Parathyroid adenoma (tissue), 2 donors: ENCODE measurements around the gene FOXL1.

ENCODE experiments used
- H2AFZ ChIP-seq: fragments of 300-600 bp; sonication (generic); one replicate; pipeline ENCODE4 v1.7.0; 2017; ENCODE audit warnings: antibody characterized with exemption, mild to moderate bottlenecking
- H3K27ac ChIP-seq: fragments of 300-600 bp; sonication (generic); one replicate; pipeline ENCODE4 v1.7.0; 2017
- H3K27me3 ChIP-seq: fragments of 300-600 bp; sonication (generic); one replicate; pipeline ENCODE4 v1.7.0; 2017; ENCODE audit warnings: low read length; ENCODE audit not compliant: control insufficient read depth, insufficient read depth
- H3K36me3 ChIP-seq: fragments of 300-600 bp; sonication (generic); one replicate; pipeline ENCODE4 v1.7.0; 2017; ENCODE audit warnings: low read length; ENCODE audit not compliant: control insufficient read depth, insufficient read depth
- H3K4me1 ChIP-seq: fragments of 300-600 bp; sonication (generic); one replicate; pipeline ENCODE4 v1.7.0; 2017; ENCODE audit warnings: control low read depth
- H3K4me2 ChIP-seq: fragments of 300-600 bp; sonication (generic); one replicate; pipeline ENCODE4 v1.7.0; 2017; ENCODE audit warnings: low read length
- H3K4me3 ChIP-seq: fragments of 300-600 bp; sonication (generic); one replicate; pipeline ENCODE4 v1.7.0; 2017; ENCODE audit warnings: low read depth, low read length
- H3K79me2 ChIP-seq: fragments of 300-600 bp; sonication (generic); one replicate; pipeline ENCODE4 v1.7.0; 2017; ENCODE audit warnings: control low read depth
- H3K9ac ChIP-seq: fragments of 300-600 bp; sonication (generic); one replicate; pipeline ENCODE4 v1.7.0; 2017; ENCODE audit warnings: mild to moderate bottlenecking
- H3K9me3 ChIP-seq: fragments of 300-600 bp; sonication (generic); one replicate; pipeline ENCODE4 v1.7.0; 2017; ENCODE audit warnings: low read length; ENCODE audit not compliant: control insufficient read depth
- TF ChIP-seq, protein P1 (sequence below): fragments of 300-600 bp; sonication (generic); IDR thresholded peaks from one replicate; pipeline ENCODE4 v1.7.0; 2017; ENCODE audit warnings: antibody characterized with exemption, mild to moderate bottlenecking
- donor health status: primary hyperparathyroidism.

FOXL1 gene

DNA sequence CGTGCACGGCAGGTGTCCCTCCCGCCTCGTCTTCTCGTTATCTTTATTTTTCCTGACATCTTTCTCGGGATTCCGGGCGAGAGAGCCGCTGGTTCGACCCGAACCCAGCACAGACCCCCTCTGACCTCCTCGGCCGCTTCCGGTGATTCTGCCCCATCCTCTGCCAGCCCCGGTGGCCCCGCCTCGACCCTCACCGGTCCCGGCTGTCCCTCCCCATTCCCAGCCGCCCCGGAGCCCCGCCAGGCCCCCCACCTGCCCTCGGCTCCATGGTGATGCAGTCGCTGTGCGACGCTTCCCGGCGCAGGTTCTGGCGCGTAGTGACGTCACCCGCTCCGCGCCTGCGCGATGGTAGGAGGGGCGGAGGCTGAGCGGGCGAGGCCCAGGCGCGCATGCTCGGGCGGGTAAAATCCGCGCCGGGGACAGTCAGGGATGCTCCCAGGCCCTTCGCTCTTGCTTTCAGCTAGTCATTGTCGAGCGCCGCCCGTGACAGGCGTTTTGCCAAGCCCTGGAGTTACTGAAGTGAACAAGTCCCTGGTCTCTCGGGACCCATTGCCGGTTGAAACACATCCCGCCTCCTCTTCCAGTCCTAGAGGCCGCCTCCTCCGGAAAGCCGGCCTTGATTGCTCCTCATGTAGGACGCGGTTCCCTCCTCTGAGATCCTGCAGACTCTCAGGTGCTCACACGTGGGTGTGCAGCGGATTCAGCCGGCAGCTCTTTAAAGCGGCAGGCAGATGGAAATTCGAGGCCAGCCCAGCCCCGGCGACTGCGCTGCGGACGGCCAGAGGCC, 23.2 kb upstream of the FOXL1 start, which contains the start of gene MTHFSD:
Gene MTHFSD (minus strand): TSS at position 319 of the 787 bp plus-strand sequence. CDS start 51 bp downstream, at position 268.
- Histone ChIP-seq H3K4me3 (peak within 1 kb of the TSS; percentile 82), H3K9ac (peak within 1 kb of the TSS; percentile 40), H3K36me3 (no peaks in the 10 kb centered on the region), H3K79me2 (no peaks in the 10 kb centered on the region), H3K4me2 (peak within 1 kb of the TSS; percentile 73), H3K27me3 (no peaks in the 10 kb centered on the region), H2AFZ (peak within 1 kb of the TSS; percentile 90), H3K9me3 (no peaks in the 10 kb centered on the region), H3K4me1 (no peaks in the 10 kb centered on the region), H3K27ac (peak within 1 kb of the TSS; percentile 58)
- TF ChIP-seq, protein P1, sequence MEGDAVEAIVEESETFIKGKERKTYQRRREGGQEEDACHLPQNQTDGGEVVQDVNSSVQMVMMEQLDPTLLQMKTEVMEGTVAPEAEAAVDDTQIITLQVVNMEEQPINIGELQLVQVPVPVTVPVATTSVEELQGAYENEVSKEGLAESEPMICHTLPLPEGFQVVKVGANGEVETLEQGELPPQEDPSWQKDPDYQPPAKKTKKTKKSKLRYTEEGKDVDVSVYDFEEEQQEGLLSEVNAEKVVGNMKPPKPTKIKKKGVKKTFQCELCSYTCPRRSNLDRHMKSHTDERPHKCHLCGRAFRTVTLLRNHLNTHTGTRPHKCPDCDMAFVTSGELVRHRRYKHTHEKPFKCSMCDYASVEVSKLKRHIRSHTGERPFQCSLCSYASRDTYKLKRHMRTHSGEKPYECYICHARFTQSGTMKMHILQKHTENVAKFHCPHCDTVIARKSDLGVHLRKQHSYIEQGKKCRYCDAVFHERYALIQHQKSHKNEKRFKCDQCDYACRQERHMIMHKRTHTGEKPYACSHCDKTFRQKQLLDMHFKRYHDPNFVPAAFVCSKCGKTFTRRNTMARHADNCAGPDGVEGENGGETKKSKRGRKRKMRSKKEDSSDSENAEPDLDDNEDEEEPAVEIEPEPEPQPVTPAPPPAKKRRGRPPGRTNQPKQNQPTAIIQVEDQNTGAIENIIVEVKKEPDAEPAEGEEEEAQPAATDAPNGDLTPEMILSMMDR: no peak

DNA sequence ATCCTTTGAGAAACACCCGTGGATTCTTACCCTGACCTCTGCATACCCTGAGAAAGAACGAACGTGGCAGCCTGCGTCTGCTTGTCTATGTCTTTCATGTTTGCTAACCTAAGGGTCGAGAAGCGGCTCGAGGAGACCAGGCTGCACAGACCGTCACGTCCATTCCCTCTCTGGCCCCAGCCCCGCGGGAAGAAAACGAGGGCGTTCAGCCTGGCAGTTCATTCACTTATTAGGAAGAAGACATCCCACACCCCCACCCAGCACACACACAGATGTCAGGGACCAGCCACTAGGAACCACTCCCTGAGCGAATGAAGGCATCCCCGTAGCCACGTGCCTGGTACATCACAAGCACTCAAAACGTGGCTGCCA, 22.7 kb upstream of the FOXL1 start:
- Histone ChIP-seq H3K9ac (no peak overlapping the region), H3K27me3 (no peaks in the 10 kb centered on the region), H3K9me3 (no peaks in the 10 kb centered on the region), H3K79me2 (no peaks in the 10 kb centered on the region), H3K4me1 (no peaks in the 10 kb centered on the region), H2AFZ (peak overlapping the region; percentile 90), H3K4me3 (peak overlapping the region; percentile 82), H3K36me3 (no peaks in the 10 kb centered on the region), H3K4me2 (peak overlapping the region; percentile 73), H3K27ac (peak overlapping the region; percentile 58)
- TF ChIP-seq, protein P1: no peak

DNA sequence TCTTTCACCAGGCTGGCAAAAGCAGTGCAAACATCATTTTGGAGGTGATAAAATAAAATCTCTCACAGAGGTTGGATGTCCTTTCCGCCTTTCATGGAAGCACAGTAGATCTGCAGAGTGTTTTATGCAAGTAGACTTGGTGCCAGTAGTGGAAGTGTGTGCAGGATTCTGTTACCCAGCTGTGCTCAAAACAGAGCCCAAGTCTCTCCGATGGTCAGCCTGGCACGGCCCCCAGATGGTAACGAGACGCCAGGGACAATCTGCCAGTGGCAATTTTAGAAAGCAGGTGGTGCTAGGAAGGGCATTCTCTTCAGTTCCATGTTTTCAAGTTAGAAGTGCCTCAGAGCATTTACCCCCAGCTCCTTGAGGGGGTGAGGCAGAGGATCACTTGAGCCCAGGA, 21.8 kb upstream of the FOXL1 start:
- Histone ChIP-seq H2AFZ (peak overlapping the region; percentile 33), H3K36me3 (no peaks in the 10 kb centered on the region), H3K4me3 (no peak overlapping the region), H3K4me1 (no peaks in the 10 kb centered on the region), H3K79me2 (no peaks in the 10 kb centered on the region), H3K9ac (no peak overlapping the region), H3K9me3 (no peaks in the 10 kb centered on the region), H3K4me2 (no peak overlapping the region), H3K27me3 (no peaks in the 10 kb centered on the region), H3K27ac (no peak overlapping the region)
- TF ChIP-seq, protein P1: no peak

DNA sequence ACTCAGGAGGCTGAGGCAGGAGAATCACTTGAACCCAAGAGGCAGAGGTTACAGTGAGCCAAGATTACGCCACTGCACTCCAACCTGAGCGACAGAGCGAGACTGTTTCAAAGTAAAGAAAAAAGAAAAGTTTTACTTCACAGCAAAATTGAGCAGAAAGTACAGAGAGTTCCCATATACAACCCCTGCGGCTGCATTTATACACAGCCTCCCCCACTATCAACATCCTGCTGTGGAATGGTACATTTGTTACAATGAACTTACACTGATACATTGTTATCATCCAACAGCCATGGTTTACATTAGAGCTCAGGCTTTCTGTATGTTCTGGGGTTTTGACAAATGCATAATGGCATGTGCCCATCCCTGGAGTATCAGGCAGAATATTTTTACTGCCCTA, 20.8 kb upstream of the FOXL1 start:
- no peaks in the 10 kb centered on the region for H3K79me2 ChIP-seq
- H3K27ac ChIP-seq: no peak overlapping the region
- TF ChIP-seq, protein P1: no peak
- H3K36me3 ChIP-seq: no peaks in the 10 kb centered on the region
- H3K4me2 ChIP-seq: no peak overlapping the region
- H3K9ac ChIP-seq: no peak overlapping the region
- no peaks in the 10 kb centered on the region for H3K4me1 ChIP-seq
- no peak overlapping the region for H2AFZ ChIP-seq
- H3K9me3 ChIP-seq: no peaks in the 10 kb centered on the region
- no peaks in the 10 kb centered on the region for H3K27me3 ChIP-seq
- H3K4me3 ChIP-seq: no peak overlapping the region
